Lower leg skin (tissue), 3 donors: ENCODE results near the gene PAGE2B.

Source experiments
- POLR2A ChIP-seq, 2 donors: fragments of 450-650 bp; IDR thresholded peaks; one replicate each; pipeline ENCODE4 v1.6.1; 2016 to 2017; ENCODE audit warnings: antibody characterized with exemption in 2 of 2, mild to moderate bottlenecking in 1 of 2, moderate library complexity in 1 of 2
- TF ChIP-seq, protein P1 (sequence below), 3 donors: fragments of 450-650 bp; IDR thresholded peaks; one replicate each; pipeline ENCODE4 v1.5.1; 2016; ENCODE audit warnings: antibody characterized with exemption in 3 of 3, mild to moderate bottlenecking in 3 of 3, moderate library complexity in 2 of 3

DNA sequence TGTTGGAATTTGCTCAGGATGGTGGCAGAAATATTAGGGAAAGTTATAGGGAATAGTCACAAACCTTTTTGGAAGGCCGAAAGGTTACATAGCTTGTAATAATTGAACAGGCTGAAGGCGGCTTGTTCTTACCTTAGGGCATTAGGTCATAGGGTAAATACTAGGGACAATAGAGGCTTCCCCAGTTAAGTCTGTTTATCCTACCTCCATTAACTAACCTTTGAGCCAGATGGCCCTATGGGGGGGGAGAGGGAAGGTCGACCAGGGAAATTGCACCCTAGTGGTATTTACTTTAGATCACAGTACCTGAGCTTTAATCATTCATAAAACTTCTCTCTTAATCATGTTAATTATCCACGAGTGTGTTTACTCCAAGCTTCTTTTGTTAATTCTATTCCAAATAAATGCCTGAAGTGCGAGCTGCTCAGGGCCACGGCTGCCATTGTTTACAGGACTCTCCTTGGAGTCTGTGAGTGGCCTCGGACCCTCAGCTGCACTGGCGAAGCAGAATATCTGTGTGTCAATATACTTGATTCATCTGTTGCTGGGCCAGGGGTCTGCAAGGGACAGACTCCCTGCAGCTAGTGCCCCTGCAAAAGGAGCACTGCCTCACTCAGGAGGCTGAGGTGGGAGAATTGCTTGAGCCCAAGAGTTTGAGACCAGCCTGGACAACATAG lies 36.9 kb downstream of the PAGE2B start:
- TF ChIP-seq, protein P1, sequence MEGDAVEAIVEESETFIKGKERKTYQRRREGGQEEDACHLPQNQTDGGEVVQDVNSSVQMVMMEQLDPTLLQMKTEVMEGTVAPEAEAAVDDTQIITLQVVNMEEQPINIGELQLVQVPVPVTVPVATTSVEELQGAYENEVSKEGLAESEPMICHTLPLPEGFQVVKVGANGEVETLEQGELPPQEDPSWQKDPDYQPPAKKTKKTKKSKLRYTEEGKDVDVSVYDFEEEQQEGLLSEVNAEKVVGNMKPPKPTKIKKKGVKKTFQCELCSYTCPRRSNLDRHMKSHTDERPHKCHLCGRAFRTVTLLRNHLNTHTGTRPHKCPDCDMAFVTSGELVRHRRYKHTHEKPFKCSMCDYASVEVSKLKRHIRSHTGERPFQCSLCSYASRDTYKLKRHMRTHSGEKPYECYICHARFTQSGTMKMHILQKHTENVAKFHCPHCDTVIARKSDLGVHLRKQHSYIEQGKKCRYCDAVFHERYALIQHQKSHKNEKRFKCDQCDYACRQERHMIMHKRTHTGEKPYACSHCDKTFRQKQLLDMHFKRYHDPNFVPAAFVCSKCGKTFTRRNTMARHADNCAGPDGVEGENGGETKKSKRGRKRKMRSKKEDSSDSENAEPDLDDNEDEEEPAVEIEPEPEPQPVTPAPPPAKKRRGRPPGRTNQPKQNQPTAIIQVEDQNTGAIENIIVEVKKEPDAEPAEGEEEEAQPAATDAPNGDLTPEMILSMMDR (IDR thresholded peaks at IDR 0.05): no peak
- TF ChIP-seq POLR2A (IDR thresholded peaks at IDR 0.05): no peak
